ENCODE results near the gene MRPS35.

MRPS35 gene

DNA sequence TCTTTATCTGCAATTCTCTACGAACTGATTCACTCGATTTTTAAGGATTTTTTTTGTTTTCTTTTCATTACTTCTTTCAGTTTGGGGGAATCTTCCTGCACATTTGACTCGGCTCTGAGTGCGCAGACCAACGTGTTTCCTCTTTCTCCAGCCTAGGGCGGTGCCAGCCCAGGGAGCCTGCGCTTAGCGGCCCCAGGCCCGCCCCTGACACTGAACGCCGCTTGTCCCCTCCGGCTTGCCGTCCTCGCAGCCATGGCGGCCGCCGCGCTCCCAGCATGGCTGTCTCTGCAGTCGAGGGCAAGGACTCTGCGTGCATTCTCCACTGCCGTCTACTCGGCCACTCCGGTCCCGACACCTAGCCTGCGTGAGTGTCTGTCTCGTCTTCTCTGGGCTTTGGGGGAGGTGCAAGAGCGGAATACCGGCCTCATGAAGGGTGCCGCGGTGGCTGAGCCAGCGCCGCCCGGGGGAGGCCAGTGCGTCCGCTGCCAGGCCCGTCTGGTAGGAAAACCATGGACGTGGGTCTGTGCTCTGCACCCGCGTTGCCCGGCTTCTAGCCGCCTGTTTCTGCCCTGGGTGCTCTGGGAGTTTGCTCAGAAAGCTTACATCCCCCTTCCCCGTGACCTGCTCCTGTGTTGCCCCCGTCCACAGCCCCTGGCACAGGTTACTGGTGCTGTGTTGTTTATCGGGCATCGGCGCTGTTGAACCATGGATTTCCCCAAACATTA, at the start of gene MRPS35:
Gene MRPS35 (plus strand): TSS at position 241 of the 725 bp plus-strand sequence. CDS start 12 bp downstream, at position 253.
- no peaks in the 10 kb centered on the region for H3K27me3 ChIP-seq (ENCODE audit: control insufficient read depth in 1 of 2, insufficient read depth in 2 of 2, low read length in 2 of 2)
- H3K4me3 ChIP-seq (ENCODE audit: low read depth in 1 of 2, low read length in 2 of 2): peak within 1 kb of the TSS; percentile 73 to 96
- peak within 1 kb of the TSS; percentile 96 for H3K27ac ChIP-seq (ENCODE audit: low read depth, low read length)

DNA sequence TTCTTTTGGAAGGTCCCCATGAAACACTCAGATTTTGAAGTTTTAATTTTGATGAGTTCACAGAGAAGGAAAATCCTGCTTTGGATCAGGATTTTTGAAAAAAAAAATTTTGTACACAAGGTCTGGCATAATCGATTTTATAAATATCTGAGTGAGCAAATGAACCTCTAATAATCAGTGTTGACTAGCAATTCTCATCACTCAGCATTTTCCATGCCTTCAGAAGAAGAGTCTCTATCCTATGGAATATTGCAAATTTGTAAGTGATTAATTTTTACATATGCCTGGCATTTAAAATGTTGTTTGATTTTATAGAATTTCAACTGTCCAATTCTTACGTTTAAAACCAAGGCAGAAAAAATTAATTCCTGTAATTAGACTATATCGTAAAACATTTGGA, 44.9 kb upstream of the MRPS35 start:
- Histone ChIP-seq H3K4me3 (ENCODE audit: low read depth in 1 of 2, low read length in 2 of 2) (no peak overlapping the region), H3K36me3 (ENCODE audit: insufficient read depth, low read length) (peaks cover 31% of the 10 kb centered on the region), H3K9me3 (ENCODE audit: low read length) (no peaks in the 10 kb centered on the region), H3K9ac (ENCODE audit: low read length) (no peak overlapping the region), H3K27ac (ENCODE audit: low read depth, low read length) (no peak overlapping the region), H3K27me3 (ENCODE audit: control insufficient read depth in 1 of 2, insufficient read depth in 2 of 2, low read length in 2 of 2) (no peaks in the 10 kb centered on the region), H3K4me1 (ENCODE audit: insufficient read depth, low read length) (no peaks in the 10 kb centered on the region)

More for the DNA sequence above, at the start of gene MRPS35:
- Histone ChIP-seq H3K9me3 (ENCODE audit: low read length) (no peaks in the 10 kb centered on the region), H3K36me3 (ENCODE audit: insufficient read depth, low read length) (no peaks in the 10 kb centered on the region), H3K4me1 (ENCODE audit: insufficient read depth, low read length) (peaks cover 14% of the 10 kb centered on the region), H3K9ac (ENCODE audit: low read length) (peak within 1 kb of the TSS; percentile 79)

DNA sequence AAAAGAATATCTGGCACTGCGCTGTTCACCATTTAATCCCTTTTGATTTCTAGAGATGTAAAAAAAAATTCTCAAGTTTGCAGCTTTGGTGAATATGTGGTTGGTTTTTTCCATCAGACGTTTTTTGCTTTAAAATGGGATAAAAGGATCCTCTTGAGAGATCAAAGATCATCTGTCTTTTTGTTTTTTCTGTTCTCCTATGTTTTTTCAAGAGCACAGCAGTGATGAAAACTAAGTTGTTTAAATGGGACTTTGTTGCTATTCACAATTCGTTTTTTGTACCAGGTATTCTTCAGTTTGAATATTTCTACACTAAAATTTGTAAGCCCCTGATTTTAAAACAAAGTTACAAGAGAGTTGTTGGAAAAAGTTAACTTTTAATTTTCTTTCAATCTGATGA, 44.1 kb upstream of the MRPS35 start:
- H3K27ac ChIP-seq (ENCODE audit: low read depth, low read length): no peak overlapping the region
- H3K36me3 ChIP-seq (ENCODE audit: insufficient read depth, low read length): peaks cover 26% of the 10 kb centered on the region

DNA sequence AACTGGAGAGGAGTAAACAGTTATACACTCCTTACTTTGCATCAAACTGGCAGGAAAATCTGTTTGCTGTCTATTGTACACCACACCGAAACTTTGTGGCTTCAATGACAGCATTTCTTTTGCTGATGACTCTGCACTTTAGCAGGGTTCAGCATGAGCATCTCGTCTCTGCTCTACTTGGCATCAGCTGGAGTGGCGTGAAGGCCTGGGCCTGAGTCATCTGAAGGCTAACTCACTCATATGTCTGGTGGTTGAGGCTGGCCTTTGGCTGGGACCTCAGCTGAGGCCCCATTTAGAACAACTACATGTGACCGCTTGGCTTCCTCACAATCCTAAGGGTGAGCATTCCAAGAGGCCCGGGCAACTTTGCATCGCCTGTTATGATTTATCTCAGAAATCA, 43.1 kb upstream of the MRPS35 start:
- Histone ChIP-seq H3K36me3 (ENCODE audit: insufficient read depth, low read length) (peaks cover 27% of the 10 kb centered on the region), H3K4me3 (ENCODE audit: low read depth in 1 of 2, low read length in 2 of 2) (no peak overlapping the region), H3K27ac (ENCODE audit: low read depth, low read length) (no peak overlapping the region)

More for the DNA sequence above, 44.1 kb upstream of the MRPS35 start:
- H3K9me3 ChIP-seq (ENCODE audit: low read length): no peaks in the 10 kb centered on the region
- no peak overlapping the region for H3K9ac ChIP-seq (ENCODE audit: low read length)
- H3K4me1 ChIP-seq (ENCODE audit: insufficient read depth, low read length): no peaks in the 10 kb centered on the region
- H3K4me3 ChIP-seq (ENCODE audit: low read depth in 1 of 2, low read length in 2 of 2): no peak overlapping the region
- H3K27me3 ChIP-seq (ENCODE audit: control insufficient read depth in 1 of 2, insufficient read depth in 2 of 2, low read length in 2 of 2): no peaks in the 10 kb centered on the region

DNA sequence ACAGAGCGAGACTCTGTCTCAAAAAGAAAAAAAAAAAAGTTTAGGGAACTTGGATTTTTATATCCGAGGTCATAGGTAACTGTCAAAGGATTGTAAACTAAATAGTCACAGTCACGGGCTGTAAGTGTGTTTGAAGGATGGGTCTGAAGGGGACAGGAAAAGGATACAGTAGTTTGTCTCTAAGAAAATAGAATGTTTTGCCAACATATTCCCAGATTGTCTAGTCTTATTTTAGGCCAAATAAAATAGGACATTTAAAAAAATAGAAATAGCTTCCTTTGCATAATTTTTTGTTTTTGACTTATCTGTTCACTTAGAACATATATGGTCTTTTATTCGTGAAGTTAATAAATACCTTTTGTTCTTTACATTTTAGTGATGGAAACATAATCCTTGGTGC, 38.6 kb upstream of the MRPS35 start:
- Histone ChIP-seq H3K4me3 (ENCODE audit: low read depth in 1 of 2, low read length in 2 of 2) (no peak overlapping the region), H3K27ac (ENCODE audit: low read depth, low read length) (no peak overlapping the region), H3K9ac (ENCODE audit: low read length) (no peak overlapping the region), H3K27me3 (ENCODE audit: control insufficient read depth in 1 of 2, insufficient read depth in 2 of 2, low read length in 2 of 2) (no peaks in the 10 kb centered on the region), H3K36me3 (ENCODE audit: insufficient read depth, low read length) (peaks cover 31% of the 10 kb centered on the region), H3K4me1 (ENCODE audit: insufficient read depth, low read length) (no peaks in the 10 kb centered on the region), H3K9me3 (ENCODE audit: low read length) (no peaks in the 10 kb centered on the region)

More for the DNA sequence above, 43.1 kb upstream of the MRPS35 start:
- Histone ChIP-seq H3K4me1 (ENCODE audit: insufficient read depth, low read length) (no peaks in the 10 kb centered on the region), H3K27me3 (ENCODE audit: control insufficient read depth in 1 of 2, insufficient read depth in 2 of 2, low read length in 2 of 2) (no peaks in the 10 kb centered on the region), H3K9ac (ENCODE audit: low read length) (no peak overlapping the region), H3K9me3 (ENCODE audit: low read length) (no peaks in the 10 kb centered on the region)

DNA sequence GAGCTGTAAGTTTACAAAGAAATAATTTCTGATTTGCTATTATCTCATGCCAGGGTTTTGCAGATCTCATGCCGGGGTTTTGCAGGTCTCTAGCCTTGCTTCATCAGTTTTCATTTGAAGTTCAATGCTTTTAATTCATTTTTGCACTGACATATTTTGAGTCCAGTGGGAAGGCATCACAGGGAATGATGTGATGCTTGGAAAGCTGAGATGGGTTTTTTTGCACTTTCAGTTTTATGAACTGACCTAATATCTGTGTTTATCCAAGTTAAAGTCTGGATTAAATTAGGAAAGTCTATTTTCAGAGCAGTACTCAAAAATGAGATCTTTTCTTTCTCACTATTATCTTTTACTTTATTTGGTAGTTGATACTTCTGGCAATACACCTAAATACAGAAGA, 38.0 kb upstream of the MRPS35 start:
- no peak overlapping the region for H3K27ac ChIP-seq (ENCODE audit: low read depth, low read length)
- no peaks in the 10 kb centered on the region for H3K9me3 ChIP-seq (ENCODE audit: low read length)
- no peak overlapping the region for H3K9ac ChIP-seq (ENCODE audit: low read length)
- H3K27me3 ChIP-seq (ENCODE audit: control insufficient read depth in 1 of 2, insufficient read depth in 2 of 2, low read length in 2 of 2): no peaks in the 10 kb centered on the region
- H3K4me1 ChIP-seq (ENCODE audit: insufficient read depth, low read length): no peaks in the 10 kb centered on the region
- no peak overlapping the region for H3K4me3 ChIP-seq (ENCODE audit: low read depth in 1 of 2, low read length in 2 of 2)
- peaks cover 30% of the 10 kb centered on the region for H3K36me3 ChIP-seq (ENCODE audit: insufficient read depth, low read length)

DNA sequence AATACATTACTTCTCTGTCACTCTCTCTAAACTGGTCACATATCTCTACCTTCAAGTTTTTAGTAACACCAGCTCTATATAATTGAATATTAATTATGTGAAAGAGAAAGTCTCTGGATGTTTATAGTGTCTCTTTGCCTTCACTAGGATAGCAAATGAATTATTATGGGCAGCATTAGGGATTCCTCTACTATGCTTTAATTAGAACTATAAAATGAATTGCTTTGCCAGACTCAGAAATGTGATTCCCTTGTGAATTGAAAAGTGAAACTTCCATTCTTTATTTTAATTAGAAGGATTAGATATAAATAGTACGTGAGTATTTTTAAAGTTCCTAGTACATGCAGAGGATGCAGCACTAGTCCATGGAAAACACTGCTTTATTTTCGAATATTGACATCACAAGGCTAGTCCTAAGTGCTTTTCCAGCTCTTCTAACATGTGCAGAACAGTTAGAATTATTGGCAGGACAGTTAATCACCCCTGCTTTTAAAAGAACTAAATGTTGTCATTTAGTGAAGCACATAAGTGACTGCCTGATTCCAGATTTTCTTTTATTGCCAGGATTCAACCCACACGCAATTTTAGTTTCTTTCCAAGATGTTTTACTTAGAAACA, 37.4 kb upstream of the MRPS35 start:
- Histone ChIP-seq H3K27me3 (ENCODE audit: control insufficient read depth in 1 of 2, insufficient read depth in 2 of 2, low read length in 2 of 2) (no peaks in the 10 kb centered on the region), H3K27ac (ENCODE audit: low read depth, low read length) (no peak overlapping the region), H3K36me3 (ENCODE audit: insufficient read depth, low read length) (peaks cover 25% of the 10 kb centered on the region), H3K4me3 (ENCODE audit: low read depth in 1 of 2, low read length in 2 of 2) (no peak overlapping the region), H3K4me1 (ENCODE audit: insufficient read depth, low read length) (no peaks in the 10 kb centered on the region), H3K9ac (ENCODE audit: low read length) (no peak overlapping the region), H3K9me3 (ENCODE audit: low read length) (no peaks in the 10 kb centered on the region)

DNA sequence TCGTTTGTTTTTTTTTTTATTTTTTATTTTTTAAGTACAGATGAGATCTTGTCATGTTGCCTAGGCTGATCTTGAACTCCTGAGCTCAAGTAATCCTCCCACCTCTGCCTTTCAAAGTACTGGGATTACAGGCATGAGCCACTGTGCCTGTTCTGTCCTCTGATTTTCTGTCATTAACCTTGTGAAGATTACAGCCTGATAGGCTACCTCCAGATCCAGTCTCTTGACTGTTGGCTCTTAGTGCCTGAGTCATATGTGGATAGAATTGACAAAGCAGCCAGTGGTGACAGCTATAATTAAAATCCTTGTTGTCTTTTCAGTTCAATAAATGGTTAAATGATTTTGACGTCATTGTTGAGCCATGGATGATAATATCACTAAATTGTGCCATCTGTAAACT, 35.6 kb upstream of the MRPS35 start:
- Histone ChIP-seq H3K9ac (ENCODE audit: low read length) (no peak overlapping the region), H3K36me3 (ENCODE audit: insufficient read depth, low read length) (peaks cover 30% of the 10 kb centered on the region), H3K4me3 (ENCODE audit: low read depth in 1 of 2, low read length in 2 of 2) (no peak overlapping the region), H3K4me1 (ENCODE audit: insufficient read depth, low read length) (no peaks in the 10 kb centered on the region), H3K27ac (ENCODE audit: low read depth, low read length) (no peak overlapping the region), H3K9me3 (ENCODE audit: low read length) (no peaks in the 10 kb centered on the region), H3K27me3 (ENCODE audit: control insufficient read depth in 1 of 2, insufficient read depth in 2 of 2, low read length in 2 of 2) (no peaks in the 10 kb centered on the region)

DNA sequence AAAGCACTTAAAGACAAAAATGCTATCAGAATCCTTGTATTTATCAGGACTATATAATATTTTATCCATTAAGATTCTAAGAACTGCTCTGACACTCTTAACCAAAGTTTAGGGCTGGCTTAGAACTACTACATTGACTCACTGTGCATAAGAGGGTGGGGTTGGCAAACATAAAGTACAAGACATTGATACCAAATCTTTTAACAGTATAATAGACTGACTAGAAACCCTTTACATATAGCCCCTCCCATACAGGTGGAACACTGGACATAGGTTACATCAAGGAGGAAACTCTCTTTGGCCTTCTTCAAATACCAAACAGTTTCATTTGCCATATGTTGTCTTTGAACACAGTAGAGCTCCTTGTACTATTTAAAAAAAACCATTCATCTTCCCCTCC, 30.0 kb upstream of the MRPS35 start:
- Histone ChIP-seq H3K9ac (ENCODE audit: low read length) (no peak overlapping the region), H3K27ac (ENCODE audit: low read depth, low read length) (no peak overlapping the region), H3K4me3 (ENCODE audit: low read depth in 1 of 2, low read length in 2 of 2) (no peak overlapping the region), H3K4me1 (ENCODE audit: insufficient read depth, low read length) (no peaks in the 10 kb centered on the region), H3K9me3 (ENCODE audit: low read length) (no peaks in the 10 kb centered on the region), H3K27me3 (ENCODE audit: control insufficient read depth in 1 of 2, insufficient read depth in 2 of 2, low read length in 2 of 2) (no peaks in the 10 kb centered on the region), H3K36me3 (ENCODE audit: insufficient read depth, low read length) (peaks cover 46% of the 10 kb centered on the region)

DNA sequence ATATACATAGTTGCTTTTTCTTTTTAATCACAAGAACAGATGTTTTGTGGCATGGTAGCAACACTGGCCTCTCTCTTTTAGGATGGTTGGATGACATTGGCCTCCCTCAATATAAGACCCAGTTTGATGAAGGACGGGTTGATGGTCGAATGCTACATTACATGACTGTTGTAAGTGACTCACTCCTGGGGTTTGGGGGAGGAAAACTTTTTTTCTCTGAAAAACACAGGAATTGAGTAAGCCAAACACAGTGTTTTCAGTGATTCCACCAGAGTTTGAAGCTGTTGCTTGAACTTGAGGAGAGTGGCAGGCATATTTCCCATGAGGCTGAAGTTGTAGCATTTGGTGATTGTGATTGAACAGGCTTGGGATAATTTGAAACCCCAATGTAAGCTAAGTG, 28.1 kb upstream of the MRPS35 start:
- Histone ChIP-seq H3K36me3 (ENCODE audit: insufficient read depth, low read length) (peaks cover 35% of the 10 kb centered on the region), H3K9me3 (ENCODE audit: low read length) (no peaks in the 10 kb centered on the region), H3K27ac (ENCODE audit: low read depth, low read length) (no peak overlapping the region), H3K4me1 (ENCODE audit: insufficient read depth, low read length) (no peaks in the 10 kb centered on the region), H3K9ac (ENCODE audit: low read length) (no peak overlapping the region), H3K27me3 (ENCODE audit: control insufficient read depth in 1 of 2, insufficient read depth in 2 of 2, low read length in 2 of 2) (no peaks in the 10 kb centered on the region), H3K4me3 (ENCODE audit: low read depth in 1 of 2, low read length in 2 of 2) (no peak overlapping the region)

DNA sequence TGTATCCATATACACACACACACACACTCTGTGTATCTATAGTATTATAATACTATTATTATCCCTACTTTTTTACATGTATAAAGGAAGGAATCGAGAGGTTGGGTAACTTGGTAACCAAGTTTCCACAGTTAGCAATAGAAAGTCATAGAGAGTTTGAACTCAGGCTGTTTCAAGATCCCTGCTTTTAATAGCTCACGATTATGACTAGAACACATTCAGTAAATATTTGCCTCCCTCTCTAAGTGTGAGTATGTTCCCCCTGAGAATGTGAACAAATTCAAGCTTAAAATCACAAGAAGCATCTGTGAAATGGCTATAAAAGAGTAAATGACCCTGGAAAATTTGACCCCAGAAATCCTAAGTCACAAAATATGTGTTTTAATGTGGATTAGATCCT, 25.4 kb upstream of the MRPS35 start:
- H3K27me3 ChIP-seq (ENCODE audit: control insufficient read depth in 1 of 2, insufficient read depth in 2 of 2, low read length in 2 of 2): no peaks in the 10 kb centered on the region
- no peak overlapping the region for H3K4me3 ChIP-seq (ENCODE audit: low read depth in 1 of 2, low read length in 2 of 2)
- H3K9ac ChIP-seq (ENCODE audit: low read length): no peak overlapping the region
- H3K27ac ChIP-seq (ENCODE audit: low read depth, low read length): no peak overlapping the region
- H3K9me3 ChIP-seq (ENCODE audit: low read length): no peaks in the 10 kb centered on the region
- H3K36me3 ChIP-seq (ENCODE audit: insufficient read depth, low read length): peaks cover 48% of the 10 kb centered on the region
- H3K4me1 ChIP-seq (ENCODE audit: insufficient read depth, low read length): no peaks in the 10 kb centered on the region

DNA sequence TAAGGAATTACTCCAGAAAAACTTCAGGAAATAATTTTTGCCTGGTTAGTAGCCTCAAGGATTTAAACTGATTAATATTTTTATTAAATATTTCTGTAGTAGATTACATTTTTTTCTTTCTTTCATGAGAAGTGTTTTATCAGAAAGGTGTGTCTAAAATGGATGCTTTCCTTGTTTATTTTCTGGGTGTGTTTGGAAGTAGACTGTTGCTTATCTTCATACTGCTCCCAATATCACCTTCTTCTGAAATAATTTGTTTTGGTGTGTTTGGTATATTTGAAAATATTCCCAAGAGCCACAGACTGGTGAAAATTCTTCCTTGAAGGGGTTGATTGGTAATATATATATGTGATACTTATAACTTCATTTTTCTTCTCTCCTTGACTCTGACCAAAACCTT, 24.5 kb upstream of the MRPS35 start:
- Histone ChIP-seq H3K27ac (ENCODE audit: low read depth, low read length) (no peak overlapping the region), H3K9ac (ENCODE audit: low read length) (no peak overlapping the region), H3K4me1 (ENCODE audit: insufficient read depth, low read length) (no peaks in the 10 kb centered on the region), H3K9me3 (ENCODE audit: low read length) (no peaks in the 10 kb centered on the region), H3K27me3 (ENCODE audit: control insufficient read depth in 1 of 2, insufficient read depth in 2 of 2, low read length in 2 of 2) (no peaks in the 10 kb centered on the region), H3K36me3 (ENCODE audit: insufficient read depth, low read length) (peaks cover 49% of the 10 kb centered on the region), H3K4me3 (ENCODE audit: low read depth in 1 of 2, low read length in 2 of 2) (no peak overlapping the region)

Data from muscle layer of colon (tissue), 2 donors.